Hepatocyte (in vitro differentiated cells): ENCODE data around the gene CA12. TPM values are rescaled to one million over a fixed set of nuclear protein-coding genes. Genes with fewer than 3 reads are reported as not detected.

Experiments
- DNase-seq: peaks from one replicate; pipeline ENCODE4 v3.0.0-alpha.2; 2016; ENCODE audit warnings: low spot score
- H2AFZ ChIP-seq: fragments of 200-600 bp; sonication (generic); 2 replicates; pipeline ENCODE4 v1.6.0; 2016; ENCODE audit warnings: antibody characterized with exemption, mild to moderate bottlenecking
- H3K27ac ChIP-seq: fragments of 200-600 bp; sonication (generic); 2 replicates; pipeline ENCODE4 v1.5.1; 2016; ENCODE audit warnings: mild to moderate bottlenecking
- H3K27me3 ChIP-seq: fragments of 200-600 bp; sonication (generic); 2 replicates; pipeline ENCODE4 v1.6.1; 2016
- H3K36me3 ChIP-seq: fragments of 200-600 bp; sonication (generic); replicated peaks from 2 replicates; pipeline ENCODE4 v1.5.1; 2016; ENCODE audit warnings: low read depth; ENCODE audit not compliant: insufficient read depth
- H3K4me1 ChIP-seq: fragments of 200-600 bp; sonication (generic); 2 replicates; pipeline ENCODE4 v1.5.1; 2016; ENCODE audit warnings: mild to moderate bottlenecking, moderate library complexity; ENCODE audit not compliant: insufficient read depth
- H3K4me2 ChIP-seq: fragments of 200-600 bp; sonication (generic); 2 replicates; pipeline ENCODE4 v1.6.0; 2016
- H3K4me3 ChIP-seq: fragments of 200-600 bp; sonication (generic); 2 replicates; pipeline ENCODE4 v1.5.1; 2016; ENCODE audit warnings: mild to moderate bottlenecking
- H3K79me2 ChIP-seq: fragments of 200-600 bp; sonication (generic); 2 replicates; pipeline ENCODE4 v1.6.0; 2017; ENCODE audit warnings: mild to moderate bottlenecking
- H3K9me2 ChIP-seq: fragments of 200-600 bp; sonication (generic); replicated peaks from 2 replicates; pipeline ENCODE4 v1.6.0; 2017; ENCODE audit warnings: mild to moderate bottlenecking; ENCODE audit not compliant: insufficient read depth
- H3K9me3 ChIP-seq: fragments of 200-600 bp; sonication (generic); 2 replicates; pipeline ENCODE4 v1.5.1; 2016; ENCODE audit warnings: low read depth, mild to moderate bottlenecking
- H4K20me1 ChIP-seq: fragments of 200-600 bp; sonication (generic); 2 replicates; pipeline ENCODE4 v1.6.0; 2016; ENCODE audit warnings: mild to moderate bottlenecking; ENCODE audit not compliant: insufficient read depth, poor library complexity, severe bottlenecking
- CTCF ChIP-seq: fragments of 200-600 bp; sonication (generic); IDR thresholded peaks from 2 replicates; pipeline ENCODE4 v1.5.1; 2016; ENCODE audit warnings: antibody characterized with exemption, mild to moderate bottlenecking; ENCODE audit not compliant: poor library complexity
- EZH2 ChIP-seq: fragments of 200-600 bp; sonication (generic); IDR thresholded peaks from 2 replicates; pipeline ENCODE4 v1.6.1; 2016; ENCODE audit warnings: antibody characterized with exemption, mild to moderate bottlenecking, borderline replicate concordance
- EZH2phosphoT487 ChIP-seq: fragments of 200-600 bp; sonication (generic); IDR thresholded peaks from one replicate; pipeline ENCODE4 v1.6.1; 2018; ENCODE audit warnings: antibody characterized with exemption, mild to moderate bottlenecking, low read depth, moderate library complexity; ENCODE audit not compliant: unreplicated experiment, severe bottlenecking
- WGBS: methylation state at CpG from one replicate; pipeline ENCODE4 v1.1.6; 2016; ENCODE audit warnings: low lambda C conversion rate; ENCODE audit errors: missing lambda C conversion rate; 5-methylcytosine and 5-hydroxymethylcytosine counted together
- polyA plus RNA-seq: library from polyadenylated mRNA; unstranded; fragments of >200 nt; fragmentation: Nextera tagmentation; extraction: Ambion mirVana; gene quantifications from 2 replicates; pipeline ENCODE4 v1.2.1, GENCODE V29; 2016
- total RNA-seq: library from RNA; depleted of rRNA; stranded (reverse); fragments of >200 nt; gene quantifications from 2 replicates; pipeline ENCODE4 v1.2.3, GENCODE V29; 2014

The CA12 gene
- total and polyA plus RNA-seq, 2 experiments from 2014 or later: 13.8 to 16.6 TPM

- no peak overlapping the region for H2AFZ ChIP-seq
- WGBS: 95% methylated on average over 4 of the region's 4 CpGs
These were observed 39.7 kb downstream of the CA12 start for GRCh38 chr15:63341898-63342297.

DNA sequence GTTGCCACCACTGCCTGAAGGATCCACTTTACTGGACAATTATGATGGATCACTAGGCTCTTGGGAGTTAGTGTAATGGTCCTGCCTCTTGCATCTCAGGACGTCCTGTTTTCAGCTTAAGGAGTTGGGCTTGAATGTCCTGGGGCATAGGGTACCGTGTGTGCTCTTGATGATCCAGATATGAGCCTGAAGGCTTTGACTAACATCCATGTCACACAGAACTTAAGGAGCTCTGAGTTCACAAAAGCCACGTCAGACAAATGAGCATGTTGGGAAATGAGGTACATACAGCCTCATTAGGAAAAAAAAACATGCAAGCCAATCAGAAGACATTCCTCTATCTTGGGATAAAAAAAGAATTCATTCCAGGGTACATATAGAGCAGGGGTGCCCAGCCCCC lies 40.8 kb downstream of the CA12 start:
- no peaks in the 10 kb centered on the region for H3K79me2 ChIP-seq
- H3K4me2 ChIP-seq: no peak overlapping the region
- no peaks in the 10 kb centered on the region for H3K9me3 ChIP-seq
- WGBS: 87% methylated on average over 3 of the region's 3 CpGs
- no peak for TF ChIP-seq EZH2
- no peak overlapping the region for H3K4me3 ChIP-seq
- no peak overlapping the region for H3K27ac ChIP-seq
- no peaks in the 10 kb centered on the region for H3K27me3 ChIP-seq
- H3K9me2 ChIP-seq: no peaks in the 10 kb centered on the region
- no peaks in the 10 kb centered on the region for H3K4me1 ChIP-seq
- no peaks in the 10 kb centered on the region for H3K36me3 ChIP-seq
- H4K20me1 ChIP-seq: no peaks in the 10 kb centered on the region
- no peak overlapping the region for H2AFZ ChIP-seq
- no peak for DNase-seq

More at GRCh38 chr15:63341898-63342297, 39.7 kb downstream of the CA12 start:
- no peaks in the 10 kb centered on the region for H3K27me3 ChIP-seq
- no peak overlapping the region for H3K27ac ChIP-seq
- H3K36me3 ChIP-seq: no peaks in the 10 kb centered on the region
- no peak overlapping the region for H3K4me2 ChIP-seq
- H3K4me1 ChIP-seq: peaks cover under 1% of the 10 kb centered on the region
- H3K9me3 ChIP-seq: no peaks in the 10 kb centered on the region
- DNase-seq: no peak
- H4K20me1 ChIP-seq: no peaks in the 10 kb centered on the region
- TF ChIP-seq EZH2: no peak
- no peak for TF ChIP-seq EZH2phosphoT487
- TF ChIP-seq CTCF: no peak
- H3K9me2 ChIP-seq: no peaks in the 10 kb centered on the region
- no peaks in the 10 kb centered on the region for H3K79me2 ChIP-seq
- H3K4me3 ChIP-seq: no peak overlapping the region

- Histone ChIP-seq H3K4me3 (no peak overlapping the region), H3K79me2 (no peaks in the 10 kb centered on the region), H4K20me1 (no peaks in the 10 kb centered on the region), H3K4me2 (no peak overlapping the region), H3K9me3 (no peaks in the 10 kb centered on the region), H3K9me2 (no peaks in the 10 kb centered on the region), H3K36me3 (no peaks in the 10 kb centered on the region), H3K4me1 (no peaks in the 10 kb centered on the region), H3K27me3 (no peaks in the 10 kb centered on the region), H3K27ac (no peak overlapping the region), H2AFZ (no peak overlapping the region)
- DNase-seq: no peak
- WGBS: 58% methylated on average over 8 of the region's 8 CpGs
- no peak for TF ChIP-seq EZH2
- no peak for TF ChIP-seq CTCF
- TF ChIP-seq EZH2phosphoT487: no peak
These were observed 41.3 kb downstream of the CA12 start for GRCh38 chr15:63340353-63340752.

DNA sequence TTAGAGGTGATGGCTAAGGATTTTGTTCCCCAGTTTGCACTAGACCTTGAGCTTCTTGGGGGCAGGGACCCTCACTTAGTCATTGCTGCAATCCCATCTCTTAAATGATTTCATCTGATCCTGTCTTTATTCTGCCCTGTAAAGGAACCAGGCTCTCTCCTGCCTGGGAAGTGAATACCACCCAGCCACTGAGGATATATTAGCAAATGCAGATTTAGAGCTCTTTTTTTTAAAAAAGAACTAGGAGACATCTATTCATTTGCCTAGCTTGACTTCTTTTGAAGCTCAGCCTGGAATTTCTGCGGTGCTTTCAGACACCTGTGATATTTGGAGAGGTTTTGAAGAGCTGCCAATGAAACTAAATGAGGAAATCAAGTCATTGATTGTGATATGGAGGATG lies 41.8 kb downstream of the CA12 start:
- Histone ChIP-seq H3K4me2 (no peak overlapping the region), H3K9me2 (no peaks in the 10 kb centered on the region), H3K4me3 (no peak overlapping the region), H3K27me3 (no peaks in the 10 kb centered on the region), H3K36me3 (no peaks in the 10 kb centered on the region), H3K4me1 (no peaks in the 10 kb centered on the region), H3K79me2 (no peaks in the 10 kb centered on the region), H3K9me3 (no peaks in the 10 kb centered on the region), H2AFZ (no peak overlapping the region), H4K20me1 (no peaks in the 10 kb centered on the region), H3K27ac (no peak overlapping the region)
- no peak for DNase-seq
- TF ChIP-seq EZH2phosphoT487 (no peak), CTCF (no peak), EZH2 (no peak)
- 42% methylated on average over 1 of the region's 1 CpG for WGBS
